GM18951 (cell line): ENCODE data around the gene RPL41.
"Not testable (repeated sequence)": the region's sequence is repeated elsewhere in the genome, so short reads cannot be mapped to it uniquely, and the experiment has no call there.

Experiments used
- POLR2A ChIP-seq: IDR thresholded peaks from 4 replicates; pipeline ENCODE4 v1.6.1; 2011; ENCODE audit warnings: mild to moderate bottlenecking; ENCODE audit not compliant: insufficient read length, insufficient read depth; ENCODE audit errors: extremely low read depth
- in situ Hi-C: fragments of 300-500 bp; cut with MboI; formaldehyde crosslinking; loops from one replicate; pipeline ENCODE4 v1.12.0; 2022; ENCODE audit warnings: low sequenced_read_pairs, mixed read lengths, inconsistent platforms; ENCODE audit not compliant: unreplicated experiment

RPL41 gene

GRCh38 chr12:56105609-56105902 lies 10.9 kb upstream of the RPL41 start:
- TF ChIP-seq POLR2A, result no peak
- in situ Hi-C loops, result loop anchor here (10.0 kb wide), 1 partner anchor 111 kb away; the partner anchor contains the start of gene SUOX

- in situ Hi-C loops, result loop anchor here (10.0 kb wide), 1 partner anchor 112 kb away; the partner anchor contains the start of gene SUOX
- no peak for TF ChIP-seq POLR2A
Measured at GRCh38 chr12:56107242-56107641, 9.2 kb upstream of the RPL41 start.

GRCh38 chr12:56110571-56110970 lies 5.9 kb upstream of the RPL41 start:
- in situ Hi-C loops, result no loop called here
- no peak for TF ChIP-seq POLR2A

GRCh38 chr12:56114084-56114483 lies 2.3 kb upstream of the RPL41 start:
- in situ Hi-C loops, result no loop called here
- no peak for TF ChIP-seq POLR2A

- no peak for TF ChIP-seq POLR2A
- in situ Hi-C loops, result no loop called here
Measured at GRCh38 chr12:56115329-56115728, 1.1 kb upstream of the RPL41 start.

DNA sequence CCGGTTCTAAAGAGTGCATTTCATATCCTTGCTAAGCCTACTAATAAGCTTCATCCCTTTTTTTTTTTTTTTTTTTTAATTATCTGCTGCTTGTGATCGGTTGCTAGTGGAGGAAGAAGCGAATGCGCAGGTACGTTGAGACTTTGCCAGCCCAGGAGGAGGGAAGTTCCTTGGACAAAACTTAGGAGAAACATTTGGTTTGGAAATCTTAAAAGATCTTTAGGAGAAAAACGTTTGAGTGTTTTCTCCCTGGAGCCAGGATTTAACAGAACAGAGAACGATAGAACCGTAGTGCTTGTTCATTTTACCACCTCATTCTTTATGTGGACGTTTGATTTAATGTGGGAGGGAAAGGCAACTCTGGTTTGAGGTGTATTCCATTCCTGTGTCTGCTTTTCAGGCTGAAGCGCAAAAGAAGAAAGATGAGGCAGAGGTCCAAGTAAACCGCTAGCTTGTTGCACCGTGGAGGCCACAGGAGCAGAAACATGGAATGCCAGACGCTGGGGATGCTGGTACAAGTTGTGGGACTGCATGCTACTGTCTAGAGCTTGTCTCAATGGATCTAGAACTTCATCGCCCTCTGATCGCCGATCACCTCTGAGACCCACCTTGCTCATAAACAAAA lies 761 bp downstream of the RPL41 start:
- in situ Hi-C loops, result not testable (repeated sequence)

DNA sequence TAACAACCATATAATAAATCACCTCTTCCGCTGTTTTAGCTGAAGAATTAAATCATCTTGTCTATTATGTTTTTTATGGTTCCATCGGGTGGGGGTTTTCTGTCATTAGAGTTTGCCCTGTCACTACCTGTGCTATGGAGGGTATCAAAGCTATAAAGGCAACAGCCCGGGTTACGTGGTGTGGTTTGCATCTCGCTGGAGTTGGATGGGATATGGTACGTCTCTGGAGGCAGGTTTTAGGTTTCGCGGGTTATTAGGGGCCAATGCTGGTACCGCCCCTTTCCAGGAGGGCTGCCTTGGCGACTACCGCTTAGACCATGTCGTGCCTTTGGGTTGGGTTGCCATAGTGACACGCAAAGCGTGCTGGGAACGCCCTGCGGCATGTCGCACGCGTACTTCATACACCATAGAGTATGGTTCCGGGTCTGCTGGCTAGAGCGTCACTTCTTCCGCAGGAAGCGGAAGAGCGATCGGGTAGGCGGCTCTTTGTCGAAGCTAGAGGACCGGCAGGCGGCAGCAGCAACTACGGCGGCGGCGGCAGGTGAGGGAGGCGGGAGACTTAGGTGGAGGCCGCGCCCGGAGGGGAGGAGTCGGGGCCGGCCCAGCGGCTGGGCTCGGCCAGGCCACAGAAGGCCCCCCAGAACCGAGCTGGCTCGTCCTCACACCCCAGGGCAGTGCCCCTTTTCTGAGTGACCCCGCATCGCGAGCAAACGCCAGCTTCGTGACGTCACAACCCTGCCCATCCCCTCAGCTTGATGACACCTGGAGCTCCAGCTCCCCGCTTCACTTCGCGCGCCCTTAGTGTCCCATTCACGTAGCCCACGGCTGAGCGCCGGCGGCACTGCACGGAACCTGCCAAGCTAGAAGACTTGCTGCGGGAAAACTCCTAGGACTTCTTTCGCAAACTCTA lies 1.6 kb downstream of the RPL41 start, which contains the start of gene ZC3H10:
Gene ZC3H10, plus strand, starts transcription at position 489 of the 910 bp plus-strand sequence. CDS start 2,297 bp downstream, outside the sequence.
- in situ Hi-C loops, result no loop called here
- TF ChIP-seq POLR2A, result peak; percentile 97

DNA sequence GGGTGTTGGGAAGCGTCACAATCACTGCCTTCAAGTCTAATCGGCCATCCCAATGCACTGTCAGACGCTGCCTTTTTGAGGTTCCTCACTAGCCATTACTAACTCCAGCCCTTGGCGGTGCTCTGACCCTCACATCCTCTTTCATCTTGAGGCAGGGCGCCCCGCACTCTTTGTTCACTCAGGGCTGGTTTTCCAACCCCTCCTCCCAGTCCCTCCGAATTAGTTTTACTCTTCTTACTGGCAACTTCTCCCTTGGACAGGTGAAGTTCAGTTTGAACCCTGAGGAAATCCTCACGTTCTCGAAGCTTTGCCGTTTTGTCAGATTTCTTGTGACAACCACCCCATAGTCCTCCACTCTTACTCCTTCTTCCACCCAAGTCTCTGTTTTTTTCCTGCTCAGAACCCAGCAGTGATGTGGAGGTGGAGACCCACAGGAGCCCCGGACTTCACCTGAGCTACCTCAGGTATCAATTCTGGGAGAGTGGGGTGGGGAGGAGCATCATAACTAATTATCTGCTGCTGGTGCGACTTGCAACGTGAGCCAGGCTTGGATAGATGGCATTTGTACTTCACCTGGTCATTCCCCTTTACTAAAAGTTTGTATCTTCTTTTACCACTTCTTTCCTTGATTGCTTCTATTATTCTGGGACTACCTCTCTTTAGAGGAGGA lies 2.4 kb downstream of the RPL41 start:
- in situ Hi-C loops, result no loop called here
- TF ChIP-seq POLR2A, result no peak

DNA sequence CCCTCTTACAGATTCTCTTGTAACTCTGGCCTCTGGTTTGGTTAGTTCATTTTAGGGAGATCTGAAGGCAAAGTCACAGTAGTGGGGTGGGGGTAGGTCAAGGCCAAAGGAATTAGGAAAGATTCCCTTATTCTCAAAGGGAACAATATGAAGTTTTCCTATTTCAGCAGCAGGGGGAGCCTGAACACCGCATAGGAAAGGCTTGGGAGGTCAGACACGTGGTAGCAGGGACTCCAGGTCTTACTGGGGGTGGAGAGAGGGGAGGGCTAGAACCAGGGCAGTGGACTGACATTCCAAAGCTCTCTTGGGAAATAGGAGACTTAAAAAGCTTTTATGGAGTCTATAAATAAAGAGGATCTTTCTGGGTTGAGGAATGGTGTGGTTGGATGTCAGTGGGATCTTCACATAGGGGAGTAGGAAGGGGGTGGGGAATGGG lies 2.9 kb downstream of the RPL41 start:
- in situ Hi-C loops, result no loop called here
- TF ChIP-seq POLR2A, result no peak

DNA sequence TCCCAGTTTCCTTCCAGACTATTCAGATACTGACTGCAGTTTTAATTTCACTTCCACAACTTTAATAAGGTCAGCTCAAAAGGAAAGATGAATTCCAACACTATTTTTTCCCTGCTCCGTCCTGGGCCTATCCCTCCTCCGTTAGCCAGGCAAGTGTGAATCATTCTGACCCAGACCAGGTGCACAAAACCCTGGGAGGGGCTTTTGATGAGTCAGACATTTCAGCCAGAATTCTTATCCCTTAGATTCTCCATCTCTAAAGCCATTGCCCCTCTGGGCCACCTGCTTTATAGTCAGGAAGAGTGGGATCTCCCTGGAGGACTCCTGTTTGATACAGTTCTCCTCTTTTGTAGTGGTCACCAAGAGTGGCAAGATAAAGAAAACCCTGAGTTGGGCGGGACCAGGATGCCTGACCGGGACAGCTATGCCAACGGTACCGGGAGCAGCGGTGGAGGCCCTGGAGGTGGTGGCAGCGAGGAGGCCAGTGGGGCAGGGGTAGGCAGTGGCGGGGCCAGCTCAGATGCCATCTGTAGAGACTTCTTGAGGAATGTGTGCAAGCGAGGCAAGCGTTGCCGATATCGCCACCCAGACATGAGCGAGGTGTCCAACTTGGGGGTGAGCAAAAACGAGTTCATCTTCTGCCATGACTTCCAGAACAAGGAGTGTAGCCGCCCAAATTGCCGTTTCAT lies 3.9 kb downstream of the RPL41 start:
- in situ Hi-C loops, result no loop called here

GRCh38 chr12:56121204-56121870 lies 4.9 kb downstream of the RPL41 start:
- in situ Hi-C loops, result no loop called here
- no peak for TF ChIP-seq POLR2A

More for the DNA sequence above, 3.9 kb downstream of the RPL41 start:
- no peak for TF ChIP-seq POLR2A

- in situ Hi-C loops, result no loop called here
- no peak for TF ChIP-seq POLR2A
Measured at GRCh38 chr12:56122637-56123036, 6.2 kb downstream of the RPL41 start.
